HFFc6 (cell line): ENCODE results near the gene IFNLR1. TPM values are rescaled to one million over a fixed set of nuclear protein-coding genes. Genes with fewer than 3 reads are reported as not detected.

Experiments
- DNase-seq: peaks from one replicate; pipeline ENCODE4 v3.0.0-alpha.2; 2018
- H3K27ac Mint-ChIP-seq: 2 replicates; pipeline ENCODE4 v1.8.0; 2020; ENCODE audit warnings: mild to moderate bottlenecking, mixed read lengths
- H3K27me3 Mint-ChIP-seq: 2 replicates; pipeline ENCODE4 v1.8.0; 2021; ENCODE audit warnings: mild to moderate bottlenecking, moderate library complexity, mixed read lengths; ENCODE audit not compliant: insufficient read depth
- H3K36me3 Mint-ChIP-seq: 2 replicates; pipeline ENCODE4 v1.8.0; 2021; ENCODE audit warnings: low read depth, mixed read lengths
- H3K4me1 Mint-ChIP-seq: 2 replicates; pipeline ENCODE4 v1.8.0; 2020; ENCODE audit warnings: low read depth, mixed read lengths
- H3K4me3 Mint-ChIP-seq: 2 replicates; pipeline ENCODE4 v1.8.0; 2020; ENCODE audit warnings: mild to moderate bottlenecking, moderate library complexity, mixed read lengths
- H3K9me3 Mint-ChIP-seq: 2 replicates; pipeline ENCODE4 v1.8.0; 2020; ENCODE audit warnings: mild to moderate bottlenecking, mixed read lengths
- total RNA-seq, 6 experiments: library from RNA; stranded (reverse); fragmentation: NEBNext Ultra II Directional; extraction: Animal tissue kit (Norgen Biotek cat#: 25700); gene quantifications; 2 replicates in 1 of 6; 3 replicates in 5 of 6; pipeline ENCODE4 v1.2.3, GENCODE V29; 2021
- TF ChIP-seq, protein P1 (sequence below): fragments of 200-600 bp; sonication (generic); IDR thresholded peaks from 2 replicates; pipeline ENCODE4 v1.5.0; 2021; ENCODE audit warnings: antibody characterized with exemption, mild to moderate bottlenecking

Gene IFNLR1
- total RNA-seq, 6 experiments from 2014 or later: not detected

DNA sequence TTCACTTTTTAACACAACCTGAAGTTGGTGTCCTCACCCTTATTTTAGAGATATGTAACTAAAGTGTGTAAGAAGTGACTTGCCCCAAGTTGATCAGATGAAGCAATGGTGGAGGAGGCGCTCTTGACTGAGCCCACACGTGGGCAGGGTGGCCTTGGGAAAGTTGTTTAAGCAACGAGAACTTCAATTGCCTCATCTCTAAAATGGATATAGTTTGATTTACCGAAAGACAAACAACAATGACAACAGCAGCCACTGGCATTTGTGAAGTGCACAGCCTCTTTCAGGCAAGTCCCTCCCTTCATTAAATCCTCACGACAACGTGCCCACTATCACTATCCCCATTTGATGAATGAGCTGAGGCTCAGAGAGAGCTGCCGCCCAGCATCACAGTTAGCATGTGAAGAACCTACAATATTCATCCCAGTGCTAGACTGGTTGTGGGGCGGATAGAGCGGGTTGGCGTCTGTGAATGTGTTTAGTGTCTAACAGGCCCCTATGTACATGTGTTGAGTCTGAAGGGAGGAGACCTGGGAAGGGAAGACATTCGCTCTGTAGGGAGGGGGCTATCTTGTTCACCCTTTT is 47.2 kb downstream of the IFNLR1 start:
- peaks cover 45% of the 10 kb centered on the region for H3K27me3 Mint-ChIP-seq

DNA sequence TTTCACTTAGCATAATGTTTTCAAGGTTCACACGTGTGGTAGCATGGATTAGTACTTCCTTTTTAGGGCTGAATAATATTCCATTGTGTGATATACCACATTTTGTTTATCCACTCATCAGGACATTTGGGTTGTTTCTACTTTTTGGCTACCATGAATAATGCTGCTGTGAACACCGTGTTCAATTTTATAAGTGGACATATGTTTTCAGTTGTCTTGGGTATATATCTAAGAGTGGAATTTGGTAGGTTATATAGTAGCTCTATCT is 47.9 kb downstream of the IFNLR1 start:
- Mint-ChIP-seq H3K4me1 (no peaks in the 10 kb centered on the region; the same call in 1 of the 2 replicates), H3K36me3 (no peaks in the 10 kb centered on the region), H3K27ac (no peak overlapping the region), H3K4me3 (no peak overlapping the region), H3K27me3 (peaks cover 37% of the 10 kb centered on the region), H3K9me3 (no peaks in the 10 kb centered on the region)
- TF ChIP-seq, protein P1, sequence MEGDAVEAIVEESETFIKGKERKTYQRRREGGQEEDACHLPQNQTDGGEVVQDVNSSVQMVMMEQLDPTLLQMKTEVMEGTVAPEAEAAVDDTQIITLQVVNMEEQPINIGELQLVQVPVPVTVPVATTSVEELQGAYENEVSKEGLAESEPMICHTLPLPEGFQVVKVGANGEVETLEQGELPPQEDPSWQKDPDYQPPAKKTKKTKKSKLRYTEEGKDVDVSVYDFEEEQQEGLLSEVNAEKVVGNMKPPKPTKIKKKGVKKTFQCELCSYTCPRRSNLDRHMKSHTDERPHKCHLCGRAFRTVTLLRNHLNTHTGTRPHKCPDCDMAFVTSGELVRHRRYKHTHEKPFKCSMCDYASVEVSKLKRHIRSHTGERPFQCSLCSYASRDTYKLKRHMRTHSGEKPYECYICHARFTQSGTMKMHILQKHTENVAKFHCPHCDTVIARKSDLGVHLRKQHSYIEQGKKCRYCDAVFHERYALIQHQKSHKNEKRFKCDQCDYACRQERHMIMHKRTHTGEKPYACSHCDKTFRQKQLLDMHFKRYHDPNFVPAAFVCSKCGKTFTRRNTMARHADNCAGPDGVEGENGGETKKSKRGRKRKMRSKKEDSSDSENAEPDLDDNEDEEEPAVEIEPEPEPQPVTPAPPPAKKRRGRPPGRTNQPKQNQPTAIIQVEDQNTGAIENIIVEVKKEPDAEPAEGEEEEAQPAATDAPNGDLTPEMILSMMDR: no peak
- no peak for DNase-seq

More for the DNA sequence above, 47.2 kb downstream of the IFNLR1 start:
- no peaks in the 10 kb centered on the region for H3K9me3 Mint-ChIP-seq
- TF ChIP-seq, protein P1: no peak
- no peaks in the 10 kb centered on the region for H3K36me3 Mint-ChIP-seq
- H3K27ac Mint-ChIP-seq: no peak overlapping the region
- DNase-seq: no peak
- no peak overlapping the region for H3K4me3 Mint-ChIP-seq
- no peaks in the 10 kb centered on the region; the same call in 1 of the 2 replicates for H3K4me1 Mint-ChIP-seq

DNA sequence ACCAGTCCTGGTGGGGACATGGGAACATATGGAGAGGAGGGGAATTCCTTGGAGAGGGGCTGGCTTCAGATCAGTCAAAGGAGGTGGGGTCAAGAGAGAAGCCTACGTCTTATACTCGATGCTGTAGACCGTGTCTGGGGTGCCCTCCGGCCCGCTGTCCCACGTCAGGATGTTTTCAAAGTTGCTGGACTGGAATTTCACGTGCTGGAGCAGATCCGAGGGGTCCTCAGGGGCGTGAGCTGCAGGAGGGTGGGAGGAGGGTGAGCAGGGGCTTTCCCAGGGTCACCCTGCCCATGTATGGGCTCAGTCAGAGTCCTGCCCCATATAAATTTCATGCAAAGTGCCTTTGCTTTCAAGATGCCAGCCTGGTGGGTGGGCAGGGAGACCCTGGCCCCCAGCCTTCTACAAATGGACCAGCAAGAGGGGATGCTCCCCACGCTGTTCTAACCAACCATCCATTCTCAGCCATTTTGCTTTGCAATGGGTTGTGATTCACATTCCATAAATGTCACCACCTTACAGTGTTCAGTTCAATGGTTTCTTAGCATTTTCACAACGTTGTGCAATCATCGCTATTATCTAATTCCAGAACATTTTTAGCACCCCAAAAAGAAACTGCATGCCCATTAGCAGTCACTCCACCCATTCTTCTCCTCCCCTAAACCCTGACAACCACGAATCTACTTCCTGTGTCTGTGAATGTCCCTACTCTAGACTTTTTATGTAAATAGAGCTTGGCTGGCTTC is 48.4 kb downstream of the IFNLR1 start:
- no peak overlapping the region for H3K4me3 Mint-ChIP-seq
- no peak overlapping the region for H3K27ac Mint-ChIP-seq
- H3K4me1 Mint-ChIP-seq: no peaks in the 10 kb centered on the region; the same call in 1 of the 2 replicates
- no peaks in the 10 kb centered on the region for H3K9me3 Mint-ChIP-seq
- TF ChIP-seq, protein P1: no peak
- no peak for DNase-seq
- no peaks in the 10 kb centered on the region for H3K36me3 Mint-ChIP-seq
- peaks cover 32% of the 10 kb centered on the region for H3K27me3 Mint-ChIP-seq

DNA sequence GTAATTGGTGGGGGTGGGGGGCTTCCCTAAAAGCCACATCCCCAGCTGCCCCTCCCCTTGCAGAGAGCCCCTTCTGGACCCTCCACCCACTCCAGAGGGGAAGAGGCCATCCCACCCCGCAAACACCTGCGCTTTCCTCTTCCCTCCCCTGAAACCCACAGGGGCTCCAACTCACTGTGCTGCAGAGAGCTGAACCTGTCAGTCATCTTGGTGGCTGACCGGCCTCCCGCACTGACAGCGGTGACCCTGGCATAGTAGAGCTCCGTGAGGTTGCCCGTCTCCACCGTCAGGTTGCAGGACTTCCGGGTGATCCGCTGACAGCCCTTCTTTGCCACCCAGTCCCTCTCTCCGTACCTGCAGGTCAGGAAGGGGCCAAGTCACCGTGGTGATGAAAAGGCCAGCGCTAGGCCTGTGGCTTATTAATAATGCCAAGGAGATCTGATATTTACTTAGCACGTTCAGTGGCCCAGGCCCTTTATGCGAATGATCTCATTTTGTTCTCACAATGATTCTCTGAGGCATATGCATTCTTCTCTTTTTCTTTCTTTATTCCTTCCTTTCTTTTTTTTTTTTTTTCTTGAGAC is 50.0 kb downstream of the IFNLR1 start:
- Mint-ChIP-seq H3K4me3 (no peak overlapping the region), H3K9me3 (no peaks in the 10 kb centered on the region), H3K27ac (no peak overlapping the region), H3K36me3 (no peaks in the 10 kb centered on the region), H3K4me1 (no peaks in the 10 kb centered on the region), H3K27me3 (peaks cover 33% of the 10 kb centered on the region)
- TF ChIP-seq, protein P1: no peak
- DNase-seq: no peak

DNA sequence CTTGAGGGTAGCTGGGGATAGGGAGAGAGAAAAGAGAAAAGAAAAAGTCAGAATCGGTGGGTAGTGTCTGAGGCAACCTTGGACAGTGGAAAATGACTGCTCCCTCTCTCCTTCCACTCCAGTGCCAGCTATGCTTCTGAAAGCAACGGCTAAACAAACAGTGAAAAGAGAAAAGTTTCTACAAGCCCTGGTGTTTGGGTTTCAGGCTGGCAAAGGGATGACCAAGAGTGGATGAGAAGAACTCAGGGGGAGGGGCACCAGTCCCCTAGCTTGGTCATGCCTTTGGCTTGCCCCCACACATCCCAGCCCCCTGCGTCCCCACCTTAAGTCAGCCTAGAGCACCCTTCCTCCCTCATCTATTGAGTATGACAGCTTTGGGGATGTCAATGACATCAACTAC is 52.7 kb downstream of the IFNLR1 start:
- no peak for DNase-seq
- Mint-ChIP-seq H3K4me3 (no peak overlapping the region), H3K36me3 (no peaks in the 10 kb centered on the region), H3K9me3 (peaks cover 9% of the 10 kb centered on the region), H3K27me3 (peaks cover 19% of the 10 kb centered on the region), H3K27ac (no peak overlapping the region), H3K4me1 (no peaks in the 10 kb centered on the region)
- TF ChIP-seq, protein P1: no peak
